ENCODE data around the gene KCTD5.
A peak's percentile ranks its signal among the peaks of the same experiment; 100 is the strongest.
"Not testable (repeated sequence)": the region's sequence is repeated elsewhere in the genome, so short reads cannot be mapped to it uniquely, and the experiment has no call there.

The KCTD5 gene

GRCh38 chr16:2673066-2673999 is 9.0 kb upstream of the KCTD5 start:
- DNase-seq: peak; percentile 83 to 95 (median 92)

- DNase-seq: no peak
Measured at GRCh38 chr16:2675021-2675420, 7.3 kb upstream of the KCTD5 start.

- DNase-seq: no peak
Measured at GRCh38 chr16:2675714-2676113, 6.6 kb upstream of the KCTD5 start.

GRCh38 chr16:2676937-2677336 is 5.4 kb upstream of the KCTD5 start:
- DNase-seq: not testable (repeated sequence)

- DNase-seq: not testable (repeated sequence)
Measured at GRCh38 chr16:2678206-2678965, 3.9 kb upstream of the KCTD5 start.

GRCh38 chr16:2679902-2680301 is 2.4 kb upstream of the KCTD5 start:
- DNase-seq: not testable (repeated sequence)

- not testable (repeated sequence) for DNase-seq
Measured at GRCh38 chr16:2680360-2680759, 2.0 kb upstream of the KCTD5 start.

- DNase-seq: not testable (repeated sequence)
Measured at GRCh38 chr16:2683041-2683440, 718 bp downstream of the KCTD5 start.

GRCh38 chr16:2686075-2686474 is 3.8 kb downstream of the KCTD5 start:
- DNase-seq: not testable (repeated sequence)

- DNase-seq: no peak
Measured at GRCh38 chr16:2686912-2687507, 4.7 kb downstream of the KCTD5 start.

GRCh38 chr16:2687531-2688308 is 5.4 kb downstream of the KCTD5 start:
- no peak for DNase-seq

GRCh38 chr16:2689422-2689821 is 7.1 kb downstream of the KCTD5 start:
- not testable (repeated sequence) for DNase-seq

GRCh38 chr16:2689968-2690801 is 7.9 kb downstream of the KCTD5 start:
- DNase-seq: no peak

GRCh38 chr16:2690852-2691251 is 8.5 kb downstream of the KCTD5 start:
- no peak for DNase-seq

GRCh38 chr16:2691491-2692248 is 9.3 kb downstream of the KCTD5 start:
- no peak for DNase-seq

GRCh38 chr16:2692251-2692947 is 10.1 kb downstream of the KCTD5 start:
- DNase-seq: no peak

- no peak for DNase-seq
Measured at GRCh38 chr16:2692948-2693651, 10.8 kb downstream of the KCTD5 start.

- not testable (repeated sequence) for DNase-seq
Measured at GRCh38 chr16:2696601-2697250, 14.4 kb downstream of the KCTD5 start.

GRCh38 chr16:2697401-2697948 is 15.2 kb downstream of the KCTD5 start:
- no peak for DNase-seq
